Vagina (tissue), 2 donors: ENCODE results near the gene SLC39A11.

Source experiments
- POLR2AphosphoS5 ChIP-seq, 2 donors: sonication (generic); formaldehyde crosslinking; IDR thresholded peaks; one replicate each; pipeline ENCODE4 v1.9.0; 2017; ENCODE audit warnings: antibody characterized with exemption in 2 of 2, mild to moderate bottlenecking in 2 of 2, low read depth in 1 of 2; ENCODE audit not compliant: insufficient read depth in 1 of 2
- TF ChIP-seq, protein P1 (sequence below), 3 experiments: fragments of 450-650 bp in 2 of 3; fragments of 200-600 bp in 1 of 3; sonication (generic) in 1 of 3; IDR thresholded peaks; one replicate each; pipeline ENCODE4 v1.5.1; 2017 to 2019; ENCODE audit warnings: antibody characterized with exemption in 3 of 3, mild to moderate bottlenecking in 2 of 3, moderate library complexity in 2 of 3

GRCh38 chr17:72945473-72945872 lies 147.0 kb downstream of the SLC39A11 start:
- TF ChIP-seq POLR2AphosphoS5 (IDR thresholded peaks at IDR 0.05; ENCODE audit: insufficient read depth in 1 of 2, low read depth in 1 of 2): no peak
- TF ChIP-seq, protein P1, sequence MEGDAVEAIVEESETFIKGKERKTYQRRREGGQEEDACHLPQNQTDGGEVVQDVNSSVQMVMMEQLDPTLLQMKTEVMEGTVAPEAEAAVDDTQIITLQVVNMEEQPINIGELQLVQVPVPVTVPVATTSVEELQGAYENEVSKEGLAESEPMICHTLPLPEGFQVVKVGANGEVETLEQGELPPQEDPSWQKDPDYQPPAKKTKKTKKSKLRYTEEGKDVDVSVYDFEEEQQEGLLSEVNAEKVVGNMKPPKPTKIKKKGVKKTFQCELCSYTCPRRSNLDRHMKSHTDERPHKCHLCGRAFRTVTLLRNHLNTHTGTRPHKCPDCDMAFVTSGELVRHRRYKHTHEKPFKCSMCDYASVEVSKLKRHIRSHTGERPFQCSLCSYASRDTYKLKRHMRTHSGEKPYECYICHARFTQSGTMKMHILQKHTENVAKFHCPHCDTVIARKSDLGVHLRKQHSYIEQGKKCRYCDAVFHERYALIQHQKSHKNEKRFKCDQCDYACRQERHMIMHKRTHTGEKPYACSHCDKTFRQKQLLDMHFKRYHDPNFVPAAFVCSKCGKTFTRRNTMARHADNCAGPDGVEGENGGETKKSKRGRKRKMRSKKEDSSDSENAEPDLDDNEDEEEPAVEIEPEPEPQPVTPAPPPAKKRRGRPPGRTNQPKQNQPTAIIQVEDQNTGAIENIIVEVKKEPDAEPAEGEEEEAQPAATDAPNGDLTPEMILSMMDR (IDR thresholded peaks at IDR 0.05): no peak
